Cardiac fibroblast (primary cell): Measurements from ENCODE around the gene PCNX2.
A peak's percentile ranks its signal among the peaks of the same experiment; 100 is the strongest.

Experiments used
- DNase-seq, 2 donors: peaks; one replicate each; pipeline versions ENCODE4 v3.0.0 to v3.0.0-alpha.2; 2010; ENCODE audit warnings: low read depth in 2 of 2
- H3K4me3 ChIP-seq, 2 donors: replicated peaks in 1 of 2; 1 replicate in 1 of 2; 2 replicates in 1 of 2; pipeline ENCODE4 v1.5.1; 2011; ENCODE audit warnings: low read depth in 2 of 2, low read length in 2 of 2, mild to moderate bottlenecking in 2 of 2, moderate library complexity in 1 of 2
- TF ChIP-seq, protein P1 (sequence below): IDR thresholded peaks from one replicate; pipeline ENCODE4 v1.5.1; 2011; ENCODE audit warnings: low read depth, mild to moderate bottlenecking, low read length, inconsistent platforms

Gene PCNX2

DNA sequence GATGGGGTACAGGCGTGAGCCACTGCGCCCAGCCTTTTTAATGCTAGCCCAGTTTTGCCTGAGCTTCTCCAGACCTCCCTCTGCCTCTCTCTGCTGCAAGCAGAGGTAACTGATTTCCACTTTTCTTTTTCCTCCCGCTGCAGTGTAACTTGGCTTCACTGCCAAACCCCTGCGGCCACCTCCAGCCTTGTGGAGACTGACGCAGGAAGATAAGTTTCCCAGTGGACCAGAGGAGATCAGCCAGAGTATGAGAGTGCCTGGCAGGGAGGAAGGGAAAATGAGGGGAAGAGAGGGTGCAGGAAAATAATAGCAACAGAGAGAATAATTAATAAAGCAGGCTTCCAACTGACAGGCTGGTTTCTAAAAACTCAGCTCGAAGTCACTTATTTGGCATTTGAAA lies 143.7 kb downstream of the PCNX2 start:
- TF ChIP-seq, protein P1, sequence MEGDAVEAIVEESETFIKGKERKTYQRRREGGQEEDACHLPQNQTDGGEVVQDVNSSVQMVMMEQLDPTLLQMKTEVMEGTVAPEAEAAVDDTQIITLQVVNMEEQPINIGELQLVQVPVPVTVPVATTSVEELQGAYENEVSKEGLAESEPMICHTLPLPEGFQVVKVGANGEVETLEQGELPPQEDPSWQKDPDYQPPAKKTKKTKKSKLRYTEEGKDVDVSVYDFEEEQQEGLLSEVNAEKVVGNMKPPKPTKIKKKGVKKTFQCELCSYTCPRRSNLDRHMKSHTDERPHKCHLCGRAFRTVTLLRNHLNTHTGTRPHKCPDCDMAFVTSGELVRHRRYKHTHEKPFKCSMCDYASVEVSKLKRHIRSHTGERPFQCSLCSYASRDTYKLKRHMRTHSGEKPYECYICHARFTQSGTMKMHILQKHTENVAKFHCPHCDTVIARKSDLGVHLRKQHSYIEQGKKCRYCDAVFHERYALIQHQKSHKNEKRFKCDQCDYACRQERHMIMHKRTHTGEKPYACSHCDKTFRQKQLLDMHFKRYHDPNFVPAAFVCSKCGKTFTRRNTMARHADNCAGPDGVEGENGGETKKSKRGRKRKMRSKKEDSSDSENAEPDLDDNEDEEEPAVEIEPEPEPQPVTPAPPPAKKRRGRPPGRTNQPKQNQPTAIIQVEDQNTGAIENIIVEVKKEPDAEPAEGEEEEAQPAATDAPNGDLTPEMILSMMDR: no peak
- DNase-seq: peak in 1 of 2 donors; percentile 88
- no peak overlapping the region for H3K4me3 ChIP-seq

DNA sequence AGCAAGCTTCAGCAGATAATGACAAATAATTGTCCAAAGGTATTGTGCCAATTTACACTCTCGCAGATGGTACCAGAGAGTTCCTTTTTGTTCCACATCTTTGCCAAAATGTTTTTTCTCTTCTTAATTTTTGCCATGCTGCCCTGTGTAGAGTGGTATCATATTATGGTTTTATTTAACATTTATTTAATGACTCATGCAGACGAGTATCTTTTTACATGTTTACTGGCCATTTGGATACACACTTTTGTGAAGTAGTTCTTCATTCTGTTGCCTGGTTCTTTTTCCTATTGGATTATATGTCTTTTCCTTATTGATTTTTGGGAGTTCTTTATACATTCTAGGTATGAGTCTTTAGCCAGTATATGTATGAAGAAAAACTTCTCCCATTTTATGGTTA lies 151.1 kb downstream of the PCNX2 start:
- TF ChIP-seq, protein P1: no peak
- no peak overlapping the region for H3K4me3 ChIP-seq
- DNase-seq: no peak

DNA sequence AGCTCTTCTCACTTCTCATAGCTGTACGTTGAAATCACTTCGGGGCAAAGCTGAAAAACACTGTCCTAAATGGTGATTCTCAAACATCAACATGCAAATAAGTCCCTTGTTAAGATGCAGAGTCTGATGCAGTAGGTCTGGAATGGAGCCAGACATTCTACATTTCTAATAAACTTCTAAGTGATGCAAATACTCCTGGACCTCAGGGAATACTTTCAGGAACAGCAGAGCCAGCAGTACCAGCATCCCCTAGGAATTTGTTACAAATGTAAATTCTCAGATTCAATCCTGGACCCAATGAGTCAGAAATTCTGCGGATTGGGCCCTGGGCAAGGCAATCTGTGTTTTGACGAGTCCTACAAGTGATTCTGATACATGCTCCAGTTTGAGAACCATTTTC lies 152.3 kb downstream of the PCNX2 start:
- TF ChIP-seq, protein P1: no peak
- no peak overlapping the region for H3K4me3 ChIP-seq
- peak; percentile 22 for DNase-seq

DNA sequence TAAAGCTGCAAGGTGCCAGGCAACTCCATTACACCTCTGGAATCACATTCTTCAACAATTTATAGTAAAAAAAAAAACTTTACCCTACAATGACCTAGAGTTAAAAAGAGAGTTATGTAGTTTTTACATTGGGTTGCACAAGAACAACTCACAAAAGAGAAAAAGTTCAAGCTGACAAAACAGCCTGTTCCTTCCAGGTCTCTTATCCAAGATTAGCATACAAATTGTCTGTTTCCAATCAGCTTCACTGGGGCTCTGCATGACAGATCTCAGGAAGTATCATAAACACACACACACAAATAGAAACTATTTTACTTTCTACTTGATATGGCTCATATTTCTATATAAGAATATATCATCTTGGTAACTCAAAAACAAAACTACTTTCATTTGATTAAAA lies 154.6 kb downstream of the PCNX2 start:
- peak; percentile 15 to 79 for DNase-seq
- H3K4me3 ChIP-seq: no peak overlapping the region
- TF ChIP-seq, protein P1: no peak

DNA sequence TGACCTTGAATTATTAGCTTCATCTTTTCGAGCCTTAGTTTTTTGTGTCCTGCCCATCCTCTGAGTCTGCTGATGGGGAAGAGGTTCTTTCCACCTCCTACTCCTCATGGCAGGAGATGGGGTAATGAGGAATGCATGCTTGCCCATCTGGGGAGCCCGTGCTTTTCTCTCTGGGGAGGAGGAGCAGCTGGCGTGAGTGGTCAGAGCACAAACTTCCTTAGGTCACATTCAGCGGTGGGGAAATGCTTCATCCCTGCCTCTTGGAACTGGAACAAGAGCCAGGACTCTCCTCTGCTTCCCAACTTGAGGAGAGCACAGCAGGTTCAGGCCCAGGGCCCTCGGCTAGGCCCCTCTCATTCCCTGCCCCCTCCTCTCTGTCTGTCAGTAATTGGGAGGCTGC lies 155.0 kb downstream of the PCNX2 start:
- peak; percentile 34 to 60 for DNase-seq
- TF ChIP-seq, protein P1: no peak
- no peak overlapping the region for H3K4me3 ChIP-seq

DNA sequence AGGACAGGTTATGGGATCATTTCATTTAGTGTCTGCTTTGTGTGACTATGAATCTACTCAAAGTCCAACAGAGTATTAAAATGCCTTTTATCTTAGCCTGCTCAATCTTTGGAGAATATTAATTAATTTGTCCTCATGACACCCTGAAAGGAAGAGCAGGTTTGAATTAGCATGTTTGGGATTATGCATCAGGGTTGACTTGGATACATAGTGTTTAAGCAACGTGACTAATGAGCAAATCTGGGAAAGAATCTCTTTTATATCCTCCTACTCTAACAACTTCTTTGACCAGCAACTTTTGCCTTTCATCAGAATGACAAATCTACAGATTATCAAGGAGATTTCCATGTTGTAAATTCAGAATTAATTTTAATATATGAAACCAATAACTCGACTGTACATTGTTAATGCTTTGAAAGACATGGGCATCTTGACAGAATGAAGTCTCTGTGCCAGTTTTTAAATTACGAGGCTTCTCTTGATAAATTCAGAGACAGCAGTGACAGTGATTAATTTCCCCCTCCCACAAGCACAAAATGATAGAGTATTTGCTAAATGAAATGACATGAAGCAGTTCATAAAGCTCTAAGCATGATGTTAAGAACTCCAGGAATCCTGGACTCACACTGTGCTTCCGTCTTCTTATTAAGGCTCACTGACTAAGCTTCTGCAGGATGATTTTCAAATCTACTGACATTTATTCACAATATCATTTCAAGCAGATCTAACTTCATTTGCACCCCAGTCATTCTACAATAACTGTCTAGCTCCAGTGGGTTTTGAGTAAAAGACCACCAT lies 156.5 kb downstream of the PCNX2 start:
- no peak for DNase-seq
- no peak overlapping the region for H3K4me3 ChIP-seq
- TF ChIP-seq, protein P1: no peak

DNA sequence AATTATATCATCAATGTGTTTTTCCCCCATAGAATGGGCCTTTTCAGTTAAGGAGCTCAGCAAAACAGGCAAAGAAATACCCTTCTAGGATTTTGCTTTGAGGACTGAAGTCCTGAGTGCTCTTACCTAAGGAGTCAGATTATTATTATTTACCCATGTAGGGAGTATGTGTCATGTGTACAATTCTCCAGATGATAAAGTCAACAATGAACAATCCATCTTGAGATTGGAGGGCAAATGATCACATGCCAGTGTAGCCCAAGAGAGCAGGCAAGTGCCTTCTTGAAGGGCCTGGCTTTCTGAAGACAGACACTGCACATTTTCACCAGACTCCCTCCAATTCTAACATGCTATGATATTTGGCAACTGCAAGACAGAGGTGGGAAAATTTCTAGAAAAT lies 159.7 kb downstream of the PCNX2 start:
- no peak for DNase-seq
- TF ChIP-seq, protein P1: no peak
- no peak overlapping the region for H3K4me3 ChIP-seq
